Measurements from ENCODE around the gene ANTXR2.

DNA sequence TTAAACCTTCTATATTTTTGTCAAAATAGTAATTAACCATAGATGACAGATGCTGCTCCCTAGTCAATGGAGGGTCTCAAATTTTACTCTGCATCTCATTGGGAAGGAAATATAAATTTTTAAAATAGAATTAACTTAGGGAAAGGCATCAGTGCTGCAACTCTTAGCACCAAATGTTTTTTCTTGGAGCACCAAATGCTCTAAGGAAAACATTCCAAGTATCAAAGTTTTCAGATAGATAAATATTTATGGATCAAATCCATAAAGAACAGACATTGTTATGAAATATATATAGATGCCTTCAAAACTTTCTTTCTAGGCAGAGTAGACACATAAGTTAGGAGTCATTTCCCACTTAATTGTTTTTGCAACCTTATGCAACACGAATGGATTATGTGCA is 168.7 kb downstream of the ANTXR2 start:
- TF ChIP-seq EZH2 (optimal IDR thresholded peaks at IDR 0.05; ENCODE audit: low read depth, low read length) = no peak
- TF ChIP-seq CTCF (IDR thresholded peaks at IDR 0.05; ENCODE audit: low read length) = no peak

All from MM.1S (cell line).